ENCODE measurements around the gene C13orf46.
A peak's percentile ranks its signal among the peaks of the same experiment; 100 is the strongest.

C13orf46 gene

GRCh38 chr13:113936166-113936965 lies 37.5 kb downstream of the C13orf46 start:
- no peaks in the 10 kb centered on the region for H3K9me3 Mint-ChIP-seq
- H3K27ac Mint-ChIP-seq = no peak overlapping the region
- no peak overlapping the region for H3K4me3 Mint-ChIP-seq
- no peaks in the 10 kb centered on the region for H3K4me1 Mint-ChIP-seq
- DNase-seq (ENCODE audit: low spot score in 2 of 2) (no peak), ATAC-seq (no peak)
- no peaks in the 10 kb centered on the region for H3K36me3 Mint-ChIP-seq

- DNase-seq (ENCODE audit: low spot score in 2 of 2) (no peak), ATAC-seq (no peak)
- Mint-ChIP-seq H3K4me3 (no peak overlapping the region), H3K36me3 (no peaks in the 10 kb centered on the region), H3K4me1 (no peaks in the 10 kb centered on the region), H3K9me3 (no peaks in the 10 kb centered on the region), H3K27ac (no peak overlapping the region)
Measured at GRCh38 chr13:113935001-113935844, 38.7 kb downstream of the C13orf46 start.

DNA sequence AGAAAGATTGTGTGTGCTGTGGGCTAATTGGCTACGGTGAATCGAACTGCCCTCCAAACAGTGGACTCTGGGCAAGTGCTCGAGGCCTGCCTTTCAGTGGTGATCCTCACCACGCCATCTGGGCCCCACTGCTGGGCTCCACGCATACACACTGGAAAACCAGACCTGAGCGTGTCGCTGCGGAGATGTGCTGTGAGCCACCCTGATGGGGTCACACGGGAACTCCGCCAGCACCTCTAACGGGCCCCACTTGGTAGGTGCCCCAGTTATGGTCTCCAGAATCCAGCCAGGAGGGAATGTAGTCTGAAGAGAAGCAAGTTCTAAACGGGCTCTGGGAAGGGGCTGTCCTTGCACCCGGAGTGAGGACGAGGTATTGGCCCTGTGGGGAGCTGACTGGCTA lies 39.3 kb downstream of the C13orf46 start:
- ATAC-seq (no peak), DNase-seq (ENCODE audit: low spot score in 2 of 2) (no peak)
- no peaks in the 10 kb centered on the region for H3K9me3 Mint-ChIP-seq
- no peaks in the 10 kb centered on the region for H3K36me3 Mint-ChIP-seq
- H3K4me1 Mint-ChIP-seq = no peaks in the 10 kb centered on the region
- no peak overlapping the region for H3K27ac Mint-ChIP-seq
- no peak overlapping the region for H3K4me3 Mint-ChIP-seq

- Mint-ChIP-seq H3K27ac (no peak overlapping the region), H3K4me1 (no peaks in the 10 kb centered on the region), H3K36me3 (no peaks in the 10 kb centered on the region), H3K9me3 (no peaks in the 10 kb centered on the region), H3K4me3 (no peak overlapping the region)
- DNase-seq (ENCODE audit: low spot score in 2 of 2) (no peak), ATAC-seq (no peak)
Measured at GRCh38 chr13:113933901-113934300, 40.0 kb downstream of the C13orf46 start.

GRCh38 chr13:113931841-113932459 lies 41.9 kb downstream of the C13orf46 start:
- ATAC-seq = no peak

GRCh38 chr13:113930671-113931637 lies 42.9 kb downstream of the C13orf46 start:
- DNase-seq (ENCODE audit: low spot score in 2 of 2) (peak in 1 of 2 donors; percentile 88), ATAC-seq (no peak)
- no peak overlapping the region for H3K27ac Mint-ChIP-seq
- no peaks in the 10 kb centered on the region for H3K9me3 Mint-ChIP-seq
- no peaks in the 10 kb centered on the region for H3K36me3 Mint-ChIP-seq
- no peak overlapping the region for H3K4me3 Mint-ChIP-seq
- H3K4me1 Mint-ChIP-seq = no peaks in the 10 kb centered on the region

More at GRCh38 chr13:113931841-113932459, 41.9 kb downstream of the C13orf46 start:
- Mint-ChIP-seq H3K4me1 (no peaks in the 10 kb centered on the region), H3K27ac (no peak overlapping the region), H3K4me3 (no peak overlapping the region), H3K9me3 (no peaks in the 10 kb centered on the region), H3K36me3 (no peaks in the 10 kb centered on the region)
- no peak for DNase-seq (ENCODE audit: low spot score in 2 of 2)

- no peak for DNase-seq (ENCODE audit: low spot score in 2 of 2)
Measured at GRCh38 chr13:113929628-113930615, 44.0 kb downstream of the C13orf46 start.

DNA sequence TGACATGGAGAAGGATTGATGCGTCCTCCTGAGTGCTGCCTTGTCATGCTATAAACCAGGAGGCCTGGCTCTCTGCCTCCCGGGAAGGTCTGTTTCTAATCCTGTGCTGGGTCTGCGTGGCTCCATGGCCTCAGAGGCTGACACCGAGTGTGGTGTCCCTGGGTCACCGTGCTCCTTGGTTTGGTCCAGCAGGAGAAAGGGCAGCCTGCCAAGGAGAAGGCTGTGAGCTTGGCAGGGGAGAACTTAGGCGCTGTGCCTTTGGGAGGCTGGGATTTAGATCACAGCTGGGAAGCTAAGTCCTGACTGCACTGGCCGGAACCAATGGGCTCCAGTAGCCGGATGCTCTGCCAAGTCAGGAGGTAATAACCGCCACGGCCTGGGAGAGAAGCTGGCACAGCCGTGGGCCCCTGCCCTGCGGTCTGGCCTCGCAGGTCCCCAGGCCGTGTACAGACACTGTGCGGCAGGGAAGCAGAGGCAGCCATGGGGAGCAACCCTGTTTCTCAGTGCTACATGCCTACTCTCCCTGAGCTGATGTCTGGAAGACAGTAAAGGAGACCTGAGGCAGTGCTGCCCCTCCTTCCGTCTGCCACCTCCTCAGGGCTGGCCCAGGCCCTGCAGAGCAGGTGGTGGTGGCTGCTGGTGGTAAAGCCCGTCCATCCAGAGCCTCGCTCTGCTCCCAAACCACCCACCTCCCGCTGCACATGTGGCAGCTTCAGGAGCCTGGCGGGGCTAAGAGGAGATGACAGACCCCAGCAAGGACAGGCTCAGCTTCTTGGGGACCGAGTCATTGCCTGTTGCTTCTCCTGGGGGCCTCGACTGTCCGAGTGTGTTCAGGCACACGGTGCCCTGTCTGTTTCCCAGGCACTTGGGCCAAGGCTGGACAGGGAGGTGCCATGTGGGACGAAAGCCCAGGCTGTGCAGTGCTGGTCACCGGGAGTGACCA lies 44.9 kb downstream of the C13orf46 start:
- H3K27ac Mint-ChIP-seq = no peak overlapping the region
- H3K36me3 Mint-ChIP-seq = no peaks in the 10 kb centered on the region
- H3K9me3 Mint-ChIP-seq = no peaks in the 10 kb centered on the region
- ATAC-seq = no peak
- no peak for DNase-seq (ENCODE audit: low spot score in 2 of 2)
- H3K4me3 Mint-ChIP-seq = no peak overlapping the region
- no peaks in the 10 kb centered on the region for H3K4me1 Mint-ChIP-seq

More at GRCh38 chr13:113929628-113930615, 44.0 kb downstream of the C13orf46 start:
- Mint-ChIP-seq H3K36me3 (no peaks in the 10 kb centered on the region), H3K27ac (no peak overlapping the region), H3K4me3 (no peak overlapping the region), H3K4me1 (no peaks in the 10 kb centered on the region), H3K9me3 (no peaks in the 10 kb centered on the region)
- no peak for ATAC-seq

- Mint-ChIP-seq H3K9me3 (no peaks in the 10 kb centered on the region), H3K4me3 (no peak overlapping the region), H3K4me1 (no peaks in the 10 kb centered on the region), H3K27ac (no peak overlapping the region), H3K36me3 (no peaks in the 10 kb centered on the region)
- DNase-seq (ENCODE audit: low spot score in 2 of 2) (no peak), ATAC-seq (no peak)
Measured at GRCh38 chr13:113927661-113928581, 46.0 kb downstream of the C13orf46 start.

DNA sequence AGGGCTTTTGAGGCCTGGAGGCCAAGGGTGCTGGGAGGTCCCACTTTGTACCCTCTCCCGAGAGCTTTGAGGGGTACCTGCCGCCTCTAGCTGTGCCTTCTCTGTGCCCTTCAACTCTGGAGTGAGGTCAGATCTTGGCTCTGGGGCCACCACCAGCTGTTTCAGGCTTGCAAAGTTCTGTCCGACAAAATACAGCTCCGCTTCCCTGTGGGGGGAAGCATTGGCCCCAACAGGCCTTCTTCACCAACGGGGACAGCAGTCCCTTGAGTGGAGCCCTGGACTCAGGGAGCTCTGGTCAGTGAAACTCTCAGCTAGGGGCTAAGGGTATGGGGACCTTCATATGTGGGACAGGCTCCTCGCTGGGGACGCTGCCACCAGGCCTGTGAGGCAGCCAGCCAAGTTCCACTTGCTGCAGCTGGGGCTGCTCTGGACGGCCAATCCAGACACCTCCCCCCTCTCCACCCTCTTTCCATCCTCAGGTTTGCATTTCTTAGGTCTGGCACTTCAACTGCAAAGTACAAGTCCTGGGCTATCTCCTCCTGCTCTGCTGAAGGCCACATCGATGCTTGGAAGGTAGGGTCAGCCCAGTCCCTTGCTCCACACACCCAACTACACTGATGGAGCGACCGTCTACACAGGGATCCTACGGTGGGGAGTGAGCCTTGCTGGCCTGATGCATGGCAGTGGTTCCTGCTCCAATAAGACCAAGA lies 46.8 kb downstream of the C13orf46 start:
- DNase-seq (ENCODE audit: low spot score in 2 of 2) (no peak), ATAC-seq (no peak)
- Mint-ChIP-seq H3K4me1 (no peaks in the 10 kb centered on the region), H3K4me3 (no peak overlapping the region), H3K36me3 (no peaks in the 10 kb centered on the region), H3K9me3 (no peaks in the 10 kb centered on the region), H3K27ac (no peak overlapping the region)

- DNase-seq (ENCODE audit: low spot score in 2 of 2) (no peak), ATAC-seq (no peak)
- no peak overlapping the region for H3K4me3 Mint-ChIP-seq
- H3K27ac Mint-ChIP-seq = no peak overlapping the region
- H3K9me3 Mint-ChIP-seq = peaks cover 6% of the 10 kb centered on the region
- H3K36me3 Mint-ChIP-seq = no peaks in the 10 kb centered on the region
- H3K4me1 Mint-ChIP-seq = no peaks in the 10 kb centered on the region
Measured at GRCh38 chr13:113926301-113926761, 47.5 kb downstream of the C13orf46 start.
